ENCODE results near the gene MGAT5.
A peak's percentile ranks its signal among the peaks of the same experiment; 100 is the strongest.

Gene MGAT5

GRCh38 chr2:134433979-134434378 lies 180.1 kb downstream of the MGAT5 start:
- DNase-seq = no peak

DNA sequence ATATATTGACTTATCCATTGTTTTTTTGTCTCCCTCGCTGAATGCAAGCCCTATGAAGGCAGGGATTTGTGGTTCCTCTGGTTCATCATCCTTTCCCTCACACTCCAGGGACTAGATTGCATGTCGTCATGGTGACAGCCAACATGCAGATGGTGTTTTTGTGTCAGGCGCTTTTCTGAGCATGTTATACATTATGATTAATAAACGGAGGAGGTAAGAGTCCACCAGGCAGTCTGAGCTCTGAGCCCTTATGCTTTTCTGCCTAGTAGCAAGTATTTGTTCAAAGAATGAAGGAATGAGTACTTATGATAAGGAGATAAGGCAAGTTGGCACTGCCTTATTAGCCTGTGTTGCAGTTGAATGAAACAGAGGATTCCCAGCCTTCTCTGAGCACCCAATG lies 181.6 kb downstream of the MGAT5 start:
- no peak for DNase-seq

DNA sequence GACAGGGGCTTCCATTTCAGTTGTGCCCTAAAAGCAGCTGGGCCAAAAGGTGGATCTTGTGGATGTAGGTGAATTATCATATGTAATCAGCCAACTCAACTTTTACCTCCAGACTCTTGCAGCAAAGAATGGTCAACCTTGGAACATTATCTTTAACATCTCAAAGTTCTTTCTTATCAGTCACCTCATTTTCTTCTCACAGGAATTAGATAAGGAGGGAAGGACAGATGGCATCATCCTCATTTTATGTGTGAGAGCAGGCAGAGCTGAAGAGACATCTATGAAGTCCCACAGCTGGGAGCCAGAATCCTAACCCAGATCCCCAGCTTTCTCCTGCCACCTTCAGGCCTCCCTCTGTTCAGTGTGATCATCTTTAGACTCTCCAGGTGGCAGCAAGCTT lies 182.1 kb downstream of the MGAT5 start:
- no peak for DNase-seq

GRCh38 chr2:134436706-134437105 lies 182.8 kb downstream of the MGAT5 start:
- DNase-seq = no peak

GRCh38 chr2:134438371-134438770 lies 184.5 kb downstream of the MGAT5 start:
- no peak for DNase-seq

DNA sequence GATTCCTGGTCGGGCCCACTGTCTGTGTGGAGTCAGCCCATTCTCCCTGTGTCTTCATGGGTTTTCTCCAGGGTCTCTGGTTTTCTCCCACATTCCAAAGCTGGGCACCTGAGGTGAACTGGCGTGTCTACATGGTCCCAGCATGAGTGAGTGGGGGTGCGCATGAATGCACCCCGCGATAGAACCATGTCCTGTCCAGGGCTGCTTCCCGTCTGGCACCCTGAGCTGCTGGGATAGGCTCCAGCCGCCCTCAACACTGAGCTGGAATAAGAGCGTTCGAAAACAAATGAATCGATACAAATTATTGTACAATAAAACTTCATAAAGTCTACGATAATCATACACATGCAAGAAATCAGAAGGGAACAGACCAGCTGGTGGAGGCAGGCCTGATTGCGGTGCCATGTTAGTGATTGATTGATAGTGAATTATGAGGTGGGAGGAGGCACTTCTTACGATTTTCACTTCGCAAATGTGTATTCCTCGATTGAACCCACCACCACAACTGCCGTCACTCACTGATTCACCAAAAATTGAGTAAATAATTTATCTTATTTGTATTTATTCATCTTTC lies 186.6 kb downstream of the MGAT5 start:
- no peak for DNase-seq

DNA sequence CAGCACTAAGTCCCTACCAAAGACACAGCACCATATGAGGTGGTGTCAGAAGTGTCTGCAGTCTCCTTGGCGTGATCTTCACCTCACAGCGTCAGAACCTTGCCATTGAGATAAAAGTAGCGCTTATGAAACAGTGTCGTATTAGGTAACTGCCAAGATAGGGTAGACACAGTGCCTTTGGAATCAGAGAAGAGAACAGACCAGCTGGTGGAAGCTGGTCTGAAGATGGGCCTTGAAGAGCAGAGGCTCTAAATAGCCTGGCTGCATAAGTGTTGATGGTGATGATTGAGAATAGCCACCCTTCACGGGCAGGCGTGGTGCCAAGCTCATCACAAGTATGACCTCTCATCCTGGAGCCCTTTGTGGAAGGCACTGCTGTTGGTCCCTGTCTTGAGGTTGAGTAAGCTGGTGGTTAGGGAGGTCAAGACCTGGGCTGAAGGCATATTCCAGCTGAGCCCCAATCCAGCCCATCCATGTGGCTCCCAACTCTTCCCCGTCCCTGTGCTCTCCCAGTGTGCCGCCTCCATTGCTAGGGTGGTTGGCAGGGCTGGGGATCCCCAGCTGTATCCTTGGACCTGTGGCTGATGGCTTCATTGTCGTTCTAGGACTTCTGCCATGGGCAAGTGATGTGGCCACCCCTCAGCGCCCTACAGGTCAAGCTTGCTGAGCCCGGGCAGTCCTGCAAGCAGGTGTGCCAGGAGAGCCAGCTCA lies 187.4 kb downstream of the MGAT5 start:
- DNase-seq = no peak

- no peak for DNase-seq
Observed at GRCh38 chr2:134443814-134444480, 190.1 kb downstream of the MGAT5 start.

GRCh38 chr2:134445116-134445515 lies 191.2 kb downstream of the MGAT5 start:
- no peak for DNase-seq

- DNase-seq = no peak
Observed at GRCh38 chr2:134445985-134446382, 192.1 kb downstream of the MGAT5 start.

GRCh38 chr2:134446383-134447017 lies 192.6 kb downstream of the MGAT5 start:
- peak; percentile 78 for DNase-seq

GRCh38 chr2:134447669-134448068 lies 193.8 kb downstream of the MGAT5 start:
- DNase-seq = no peak

GRCh38 chr2:134448650-134449049 lies 194.8 kb downstream of the MGAT5 start:
- DNase-seq = no peak

GRCh38 chr2:134449157-134449556 lies 195.3 kb downstream of the MGAT5 start:
- DNase-seq = no peak

DNA sequence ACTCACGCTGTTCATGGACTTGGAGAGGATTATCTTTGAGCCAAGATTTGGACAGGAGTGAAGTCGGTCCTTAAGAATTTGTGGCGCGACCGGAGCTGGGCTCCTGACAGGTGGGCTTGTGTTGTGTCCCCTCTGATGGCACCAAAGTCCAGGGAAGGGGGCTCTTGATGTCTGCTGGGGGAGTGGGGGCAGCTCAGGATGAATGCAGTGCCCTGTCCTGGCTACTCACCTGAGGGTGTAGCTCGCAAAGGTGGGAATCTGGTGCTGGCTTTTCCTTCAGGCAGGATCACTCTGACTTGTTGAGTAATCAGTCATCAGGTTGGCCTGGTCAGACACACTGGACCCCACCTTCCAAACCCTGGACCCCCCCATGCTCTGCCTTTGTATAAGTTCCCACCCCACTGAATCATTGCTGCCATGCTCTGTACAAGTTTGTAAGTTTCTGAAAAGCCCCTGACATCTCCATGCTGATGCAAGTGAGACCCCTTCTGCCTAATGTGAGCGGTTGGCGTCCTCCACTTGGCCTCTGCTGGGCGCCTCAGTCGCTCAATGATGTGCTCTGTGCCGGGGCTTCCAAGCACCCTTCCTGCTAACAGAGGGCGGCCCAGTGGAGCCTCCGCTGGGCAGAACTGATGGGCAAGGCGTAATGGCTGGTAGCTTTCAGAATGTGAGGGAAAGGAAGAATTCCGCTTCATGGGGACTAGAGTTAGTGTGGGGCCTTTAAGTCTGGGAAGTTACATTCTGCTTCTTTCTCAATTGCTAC lies 196.1 kb downstream of the MGAT5 start:
- DNase-seq = no peak

DNA sequence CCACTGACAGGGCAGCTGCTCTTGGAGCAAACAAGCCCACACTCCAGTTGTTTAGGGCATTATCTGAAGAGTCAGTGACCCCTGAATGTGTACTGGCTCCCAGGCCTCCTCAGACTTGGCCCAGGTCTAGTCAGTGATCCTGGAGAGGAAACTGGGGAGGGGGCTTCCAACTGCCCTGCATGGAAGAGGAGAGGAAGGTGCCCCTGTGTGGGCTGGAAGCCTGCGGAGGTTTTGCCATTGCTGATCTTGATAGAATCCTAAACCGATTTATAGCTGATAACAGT lies 197.4 kb downstream of the MGAT5 start:
- no peak for DNase-seq

- DNase-seq = no peak
Observed at GRCh38 chr2:134452042-134452733, 198.3 kb downstream of the MGAT5 start.

- DNase-seq = no peak
Observed at GRCh38 chr2:134453476-134453875, 199.6 kb downstream of the MGAT5 start.

DNA sequence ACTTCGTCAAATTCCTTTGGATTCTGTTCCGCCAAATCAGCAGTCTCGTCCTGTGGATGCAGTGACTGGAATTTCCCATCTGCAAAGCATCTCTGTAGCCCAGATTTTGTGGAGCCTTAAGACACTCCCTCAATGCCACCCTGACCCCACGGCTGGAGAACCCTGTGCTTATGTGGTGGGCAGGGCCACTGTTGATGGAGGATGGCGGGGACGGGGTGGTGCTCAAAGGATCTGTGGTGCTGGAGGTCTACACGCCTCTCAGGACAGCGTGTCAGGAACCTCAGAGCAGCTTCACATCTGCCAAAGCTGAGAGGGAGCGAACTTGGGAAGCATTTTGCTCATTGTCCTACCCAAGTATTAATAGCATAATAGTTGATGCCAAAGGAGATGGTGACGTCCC lies 200.1 kb downstream of the MGAT5 start:
- DNase-seq = no peak

DNA sequence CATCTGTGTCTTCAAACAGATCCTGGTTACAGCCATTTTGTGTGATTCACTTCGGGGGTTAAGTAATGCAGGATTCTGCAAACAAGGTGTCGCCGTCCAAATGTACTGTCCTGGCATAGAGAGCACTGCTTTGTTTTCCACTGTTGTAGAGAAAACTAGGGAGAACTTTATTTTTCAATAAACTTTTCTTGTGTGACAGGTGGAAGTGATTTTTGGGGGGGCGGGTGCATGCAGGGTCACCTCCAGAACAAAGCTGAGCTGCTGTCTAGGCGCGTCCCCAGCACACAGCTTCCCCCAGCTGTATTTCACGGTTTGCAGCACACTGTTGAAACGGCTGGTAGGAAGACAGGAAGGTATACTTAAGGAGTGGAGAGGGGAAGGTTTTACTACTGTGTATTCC lies 200.6 kb downstream of the MGAT5 start:
- no peak for DNase-seq

- no peak for DNase-seq
Observed at GRCh38 chr2:134454931-134455330, 201.1 kb downstream of the MGAT5 start.

DNA sequence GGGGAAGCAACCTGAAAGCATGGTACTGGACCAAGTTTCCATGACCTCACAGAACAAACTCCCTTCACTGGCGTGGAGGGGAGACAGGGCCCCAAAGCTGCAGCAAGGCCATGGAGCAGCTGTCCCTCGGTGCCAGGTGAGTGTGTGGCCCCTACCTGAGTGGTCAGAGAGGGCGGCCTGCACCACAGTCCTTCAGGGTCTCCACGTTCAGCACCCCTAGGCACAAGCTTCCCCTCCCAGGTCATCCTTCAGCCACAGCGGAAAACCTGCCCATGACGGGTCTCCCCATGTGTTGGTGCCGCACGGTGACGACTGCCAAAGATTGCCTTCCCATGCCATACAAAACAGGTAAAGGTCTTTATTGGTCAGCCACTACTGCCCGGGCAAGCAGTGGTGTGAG lies 201.6 kb downstream of the MGAT5 start:
- DNase-seq = no peak

DNA sequence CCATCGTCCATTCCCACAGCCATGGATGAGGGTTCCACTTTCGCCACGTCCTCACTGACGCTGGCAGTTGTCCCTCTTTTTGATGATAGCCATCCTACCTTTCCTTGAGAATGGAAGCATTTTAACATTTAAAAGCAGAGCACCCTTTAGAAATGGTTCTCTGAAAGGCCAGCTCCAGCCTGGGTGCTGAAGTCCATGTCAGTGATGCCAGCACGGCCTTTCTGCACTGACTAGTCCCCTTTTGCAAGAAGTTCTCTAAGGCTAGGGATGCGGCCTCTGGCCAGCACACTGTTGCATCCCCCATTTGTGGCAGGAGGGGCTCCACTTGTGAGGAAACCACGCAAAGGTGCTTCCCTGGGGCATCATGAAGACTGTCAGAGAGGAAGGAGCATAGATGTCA lies 203.5 kb downstream of the MGAT5 start:
- no peak for DNase-seq
